Measurements from ENCODE around the gene RCL1. TPM values are rescaled to one million over a fixed set of nuclear protein-coding genes. Genes with fewer than 3 reads are reported as not detected.

The RCL1 gene
- total RNA-seq, 1 experiment from 2014 or later = 21.2 TPM

- in situ Hi-C loops (cut with HindIII; ENCODE audit: low sequenced_read_pairs) = no loop called here
- DNase-seq (ENCODE audit: low spot score) = no peak
Observed at GRCh38 chr9:4803670-4804530, 11.2 kb downstream of the RCL1 start.

GRCh38 chr9:4804531-4805016 is 11.8 kb downstream of the RCL1 start:
- no peak for DNase-seq (ENCODE audit: low spot score)
- in situ Hi-C loops (cut with HindIII; ENCODE audit: low sequenced_read_pairs) = no loop called here

- DNase-seq (ENCODE audit: low spot score) = no peak
- in situ Hi-C loops (cut with HindIII; ENCODE audit: low sequenced_read_pairs) = no loop called here
Observed at GRCh38 chr9:4805191-4805918, 12.6 kb downstream of the RCL1 start.

GRCh38 chr9:4810565-4810964 is 17.8 kb downstream of the RCL1 start:
- in situ Hi-C loops (cut with HindIII; ENCODE audit: low sequenced_read_pairs) = no loop called here

GRCh38 chr9:4811824-4812223 is 19.1 kb downstream of the RCL1 start:
- in situ Hi-C loops (cut with HindIII; ENCODE audit: low sequenced_read_pairs) = no loop called here
- no peak for DNase-seq (ENCODE audit: low spot score)

More at GRCh38 chr9:4810565-4810964, 17.8 kb downstream of the RCL1 start:
- DNase-seq (ENCODE audit: low spot score) = no peak

GRCh38 chr9:4812858-4813257 is 20.1 kb downstream of the RCL1 start:
- in situ Hi-C loops (cut with HindIII; ENCODE audit: low sequenced_read_pairs) = no loop called here
- no peak for DNase-seq (ENCODE audit: low spot score)

- DNase-seq (ENCODE audit: low spot score) = no peak
- in situ Hi-C loops (cut with HindIII; ENCODE audit: low sequenced_read_pairs) = no loop called here
Observed at GRCh38 chr9:4814913-4815312, 22.2 kb downstream of the RCL1 start.

GRCh38 chr9:4815381-4815956 is 22.7 kb downstream of the RCL1 start:
- in situ Hi-C loops (cut with HindIII; ENCODE audit: low sequenced_read_pairs) = no loop called here
- DNase-seq (ENCODE audit: low spot score) = no peak

GRCh38 chr9:4820168-4820567 is 27.4 kb downstream of the RCL1 start:
- no peak for DNase-seq (ENCODE audit: low spot score)
- in situ Hi-C loops (cut with HindIII; ENCODE audit: low sequenced_read_pairs) = no loop called here

GRCh38 chr9:4821133-4821532 is 28.4 kb downstream of the RCL1 start:
- no peak for DNase-seq (ENCODE audit: low spot score)
- in situ Hi-C loops (cut with HindIII; ENCODE audit: low sequenced_read_pairs) = no loop called here

GRCh38 chr9:4822057-4822456 is 29.3 kb downstream of the RCL1 start:
- no peak for DNase-seq (ENCODE audit: low spot score)
- in situ Hi-C loops (cut with HindIII; ENCODE audit: low sequenced_read_pairs) = no loop called here

- DNase-seq (ENCODE audit: low spot score) = no peak
- in situ Hi-C loops (cut with HindIII; ENCODE audit: low sequenced_read_pairs) = no loop called here
Observed at GRCh38 chr9:4826417-4827166, 33.8 kb downstream of the RCL1 start.

GRCh38 chr9:4827224-4827623 is 34.5 kb downstream of the RCL1 start:
- DNase-seq (ENCODE audit: low spot score) = no peak
- in situ Hi-C loops (cut with HindIII; ENCODE audit: low sequenced_read_pairs) = no loop called here

GRCh38 chr9:4828761-4829160 is 36.0 kb downstream of the RCL1 start:
- in situ Hi-C loops (cut with HindIII; ENCODE audit: low sequenced_read_pairs) = no loop called here

GRCh38 chr9:4829969-4830368 is 37.2 kb downstream of the RCL1 start:
- in situ Hi-C loops (cut with HindIII; ENCODE audit: low sequenced_read_pairs) = no loop called here
- no peak for DNase-seq (ENCODE audit: low spot score)

More at GRCh38 chr9:4828761-4829160, 36.0 kb downstream of the RCL1 start:
- DNase-seq (ENCODE audit: low spot score) = no peak

- in situ Hi-C loops (cut with HindIII; ENCODE audit: low sequenced_read_pairs) = no loop called here
- DNase-seq (ENCODE audit: low spot score) = no peak
Observed at GRCh38 chr9:4830699-4831098, 38.0 kb downstream of the RCL1 start.

- no peak for DNase-seq (ENCODE audit: low spot score)
- in situ Hi-C loops (cut with HindIII; ENCODE audit: low sequenced_read_pairs) = no loop called here
Observed at GRCh38 chr9:4831119-4831518, 38.4 kb downstream of the RCL1 start.

- in situ Hi-C loops (cut with HindIII; ENCODE audit: low sequenced_read_pairs) = no loop called here
- DNase-seq (ENCODE audit: low spot score) = no peak
Observed at GRCh38 chr9:4831944-4832343, 39.2 kb downstream of the RCL1 start.

- in situ Hi-C loops (cut with HindIII; ENCODE audit: low sequenced_read_pairs) = no loop called here
- no peak for DNase-seq (ENCODE audit: low spot score)
Observed at GRCh38 chr9:4832786-4833579, 40.2 kb downstream of the RCL1 start.
